Omental fat pad (tissue), 4 donors: Measurements from ENCODE around the gene CEMIP2. TPM values are rescaled to one million over a fixed set of nuclear protein-coding genes. Genes with fewer than 3 reads are reported as not detected.

Experiments used
- ATAC-seq: fragments of 150-250 bp; one replicate; pipeline ENCODE4 v1.9.1; 2016; ENCODE audit warnings: mild to moderate bottlenecking, moderate library complexity; ENCODE audit not compliant: low FRiP score
- DNase-seq: peaks from one replicate; pipeline ENCODE4 v3.0.0-alpha.2; 2019; ENCODE audit warnings: low spot score
- CTCF ChIP-seq, 3 donors: fragments of 450-650 bp; IDR thresholded peaks; one replicate each; pipeline ENCODE4 v1.5.1; 2016 to 2017; ENCODE audit warnings: antibody characterized with exemption in 3 of 3, mild to moderate bottlenecking in 3 of 3, moderate library complexity in 2 of 3
- total RNA-seq, 4 donors: library from RNA; depleted of rRNA; stranded (reverse); fragments of >200 nt; gene quantifications; one replicate each; pipeline ENCODE4 v1.1.0, GENCODE V29; 2016

The CEMIP2 gene
- total RNA-seq, 4 donors from 2014 or later: 67.1 to 496 (median 126) TPM

- ATAC-seq: no peak
Observed at GRCh38 chr9:71733176-71733575, 35.1 kb downstream of the CEMIP2 start.

GRCh38 chr9:71729816-71730526, 38.3 kb downstream of the CEMIP2 start:
- TF ChIP-seq CTCF (IDR thresholded peaks at IDR 0.05): no peak
- DNase-seq (no peak), ATAC-seq (no peak)

More at GRCh38 chr9:71733176-71733575, 35.1 kb downstream of the CEMIP2 start:
- no peak for TF ChIP-seq CTCF (IDR thresholded peaks at IDR 0.05)
- DNase-seq: no peak

GRCh38 chr9:71726723-71727122, 41.6 kb downstream of the CEMIP2 start:
- ATAC-seq (no peak), DNase-seq (no peak)
- TF ChIP-seq CTCF (IDR thresholded peaks at IDR 0.05): no peak

- no peak for TF ChIP-seq CTCF (IDR thresholded peaks at IDR 0.05)
- DNase-seq (no peak), ATAC-seq (peak; percentile 58)
Observed at GRCh38 chr9:71725590-71726338, 42.5 kb downstream of the CEMIP2 start.

- no peak for TF ChIP-seq CTCF (IDR thresholded peaks at IDR 0.05)
- ATAC-seq: no peak
- no peak for DNase-seq
Observed at GRCh38 chr9:71721855-71722254, 46.5 kb downstream of the CEMIP2 start.

- ATAC-seq: peak; percentile 42
- no peak for TF ChIP-seq CTCF (IDR thresholded peaks at IDR 0.05)
- no peak for DNase-seq
Observed at GRCh38 chr9:71719562-71719961, 48.8 kb downstream of the CEMIP2 start.
